ENCODE results near the gene PPP5C.

PPP5C gene

GRCh38 chr19:46410205-46411087 lies 63.6 kb downstream of the PPP5C start:
- no peak for TF ChIP-seq EZH2phosphoT487 (IDR thresholded peaks at IDR 0.05; ENCODE audit: borderline replicate concordance)
- TF ChIP-seq, protein P1, sequence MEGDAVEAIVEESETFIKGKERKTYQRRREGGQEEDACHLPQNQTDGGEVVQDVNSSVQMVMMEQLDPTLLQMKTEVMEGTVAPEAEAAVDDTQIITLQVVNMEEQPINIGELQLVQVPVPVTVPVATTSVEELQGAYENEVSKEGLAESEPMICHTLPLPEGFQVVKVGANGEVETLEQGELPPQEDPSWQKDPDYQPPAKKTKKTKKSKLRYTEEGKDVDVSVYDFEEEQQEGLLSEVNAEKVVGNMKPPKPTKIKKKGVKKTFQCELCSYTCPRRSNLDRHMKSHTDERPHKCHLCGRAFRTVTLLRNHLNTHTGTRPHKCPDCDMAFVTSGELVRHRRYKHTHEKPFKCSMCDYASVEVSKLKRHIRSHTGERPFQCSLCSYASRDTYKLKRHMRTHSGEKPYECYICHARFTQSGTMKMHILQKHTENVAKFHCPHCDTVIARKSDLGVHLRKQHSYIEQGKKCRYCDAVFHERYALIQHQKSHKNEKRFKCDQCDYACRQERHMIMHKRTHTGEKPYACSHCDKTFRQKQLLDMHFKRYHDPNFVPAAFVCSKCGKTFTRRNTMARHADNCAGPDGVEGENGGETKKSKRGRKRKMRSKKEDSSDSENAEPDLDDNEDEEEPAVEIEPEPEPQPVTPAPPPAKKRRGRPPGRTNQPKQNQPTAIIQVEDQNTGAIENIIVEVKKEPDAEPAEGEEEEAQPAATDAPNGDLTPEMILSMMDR (conservative IDR thresholded peaks at IDR 0.05; ENCODE audit: low read length) = no peak
- no peaks in the 10 kb centered on the region for H3K9me3 ChIP-seq (ENCODE audit: insufficient read depth, low read depth, low read length)
- no peaks in the 10 kb centered on the region for H3F3A ChIP-seq (ENCODE audit: low read depth)
- no peaks in the 10 kb centered on the region for H3K36me3 ChIP-seq (ENCODE audit: insufficient read depth, low read length)
- H3K79me2 ChIP-seq (ENCODE audit: insufficient read depth, low read length) = no peaks in the 10 kb centered on the region
- H3K9me2 ChIP-seq (replicated peaks; ENCODE audit: low read depth, low read length) = no peaks in the 10 kb centered on the region
- H3K4me3 ChIP-seq (ENCODE audit: low read length, poor library complexity, severe bottlenecking) = no peak overlapping the region
- H3K4me1 ChIP-seq (ENCODE audit: insufficient read depth, low read length, poor library complexity, severe bottlenecking) = no peaks in the 10 kb centered on the region
- no peak overlapping the region for H2AFZ ChIP-seq (ENCODE audit: low read length)
- H3K4me2 ChIP-seq (ENCODE audit: low read depth, low read length, poor library complexity, severe bottlenecking) = no peak overlapping the region
- H4K20me1 ChIP-seq (ENCODE audit: insufficient read depth, low read length, poor library complexity, severe bottlenecking) = no peaks in the 10 kb centered on the region
- no peak overlapping the region for H3K9ac ChIP-seq (ENCODE audit: low read depth, low read length, poor library complexity, severe bottlenecking)
- H3K27me3 ChIP-seq (ENCODE audit: insufficient read depth, low read length, poor library complexity, severe bottlenecking) = no peaks in the 10 kb centered on the region

DNA sequence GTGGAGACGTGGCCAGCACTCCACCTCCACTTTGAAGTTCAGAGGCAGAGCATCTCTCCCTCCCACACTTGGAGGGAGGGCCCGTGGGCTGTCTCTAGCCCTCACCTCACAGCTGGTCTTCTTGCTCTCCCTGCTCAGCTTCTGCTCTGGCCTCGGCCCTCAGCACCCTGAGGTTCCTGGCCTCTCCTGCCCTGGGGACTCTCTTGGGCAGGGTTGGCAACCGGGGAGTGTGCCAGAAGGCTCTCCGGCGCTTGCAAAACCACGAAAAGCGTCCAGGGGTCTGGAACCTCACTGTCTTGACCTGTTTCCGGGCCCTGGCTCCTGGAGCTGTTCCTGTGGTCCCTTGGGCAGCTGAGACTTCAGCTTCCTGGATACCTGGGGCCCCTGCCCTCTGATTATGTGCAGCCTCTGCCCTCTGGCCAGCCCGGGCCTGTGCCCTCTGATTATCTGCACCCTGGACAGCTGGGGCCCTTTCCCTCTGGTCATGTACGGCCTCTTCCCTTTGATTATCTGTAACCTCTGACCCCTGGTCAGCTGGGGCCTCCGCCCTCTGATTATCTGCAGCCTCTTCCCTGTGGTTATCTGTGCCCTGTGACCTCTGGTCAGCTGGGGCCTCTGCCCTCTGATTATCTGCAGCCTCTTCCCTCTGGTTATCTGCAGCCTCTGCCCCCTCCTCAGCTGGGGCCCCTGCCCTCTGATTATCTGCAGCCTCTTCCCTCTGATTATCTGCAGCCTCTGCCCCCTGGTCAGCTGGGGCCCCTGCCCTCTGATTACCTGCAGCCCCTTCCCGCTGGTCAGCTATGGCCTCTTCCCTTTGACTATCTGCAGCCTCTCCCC lies 64.4 kb downstream of the PPP5C start:
- H3K9ac ChIP-seq (ENCODE audit: low read depth, low read length, poor library complexity, severe bottlenecking) = no peak overlapping the region
- no peak overlapping the region for H3K4me3 ChIP-seq (ENCODE audit: low read length, poor library complexity, severe bottlenecking)
- H3K36me3 ChIP-seq (ENCODE audit: insufficient read depth, low read length) = no peaks in the 10 kb centered on the region

DNA sequence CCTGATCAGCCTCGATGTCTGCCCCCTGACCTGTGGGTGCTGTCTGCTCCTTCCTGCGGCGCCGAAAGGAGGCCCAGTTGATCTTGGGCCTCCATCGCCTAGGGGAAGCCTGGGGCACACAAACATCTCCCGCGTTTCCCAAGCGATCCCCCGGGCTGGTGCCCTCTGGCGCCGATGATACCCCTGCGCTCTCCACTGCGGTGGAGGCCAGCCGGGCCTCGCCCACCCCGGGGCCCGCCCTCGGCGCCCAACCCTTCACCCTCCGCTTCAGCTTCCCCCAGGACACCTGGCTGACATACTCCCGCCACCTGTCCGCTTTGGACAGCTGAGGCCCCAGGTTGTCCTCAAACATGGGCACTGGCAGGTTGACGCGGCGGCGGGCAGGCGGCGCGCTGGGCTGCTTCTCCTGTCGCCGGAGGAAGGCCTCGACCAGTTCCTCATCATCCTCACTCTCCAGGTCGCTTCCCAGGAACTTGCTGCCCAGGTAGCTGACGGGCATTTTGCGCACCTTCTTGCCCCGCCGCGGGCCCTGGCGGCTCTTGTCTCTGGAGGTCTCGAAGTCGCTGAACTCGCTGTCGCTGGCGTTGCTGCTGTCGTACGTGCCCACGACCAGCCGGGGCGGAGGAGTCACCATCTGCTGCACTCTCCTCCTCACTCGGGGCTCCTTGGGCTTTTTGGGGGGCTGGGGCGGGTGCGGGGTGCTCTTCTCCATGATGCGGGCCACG lies 65.2 kb downstream of the PPP5C start:
- Histone ChIP-seq H2AFZ (ENCODE audit: low read length) (no peak overlapping the region), H3K4me1 (ENCODE audit: insufficient read depth, low read length, poor library complexity, severe bottlenecking) (peaks cover 4% of the 10 kb centered on the region), H3K27me3 (ENCODE audit: insufficient read depth, low read length, poor library complexity, severe bottlenecking) (no peaks in the 10 kb centered on the region), H3K9me2 (replicated peaks; ENCODE audit: low read depth, low read length) (no peaks in the 10 kb centered on the region), H3K4me3 (ENCODE audit: low read length, poor library complexity, severe bottlenecking) (no peak overlapping the region), H3K9me3 (ENCODE audit: insufficient read depth, low read depth, low read length) (no peaks in the 10 kb centered on the region), H4K20me1 (ENCODE audit: insufficient read depth, low read length, poor library complexity, severe bottlenecking) (no peaks in the 10 kb centered on the region), H3K79me2 (ENCODE audit: insufficient read depth, low read length) (no peaks in the 10 kb centered on the region), H3F3A (ENCODE audit: low read depth) (no peaks in the 10 kb centered on the region), H3K4me2 (ENCODE audit: low read depth, low read length, poor library complexity, severe bottlenecking) (no peak overlapping the region), H3K36me3 (ENCODE audit: insufficient read depth, low read length) (no peaks in the 10 kb centered on the region), H3K9ac (ENCODE audit: low read depth, low read length, poor library complexity, severe bottlenecking) (no peak overlapping the region)
- TF ChIP-seq, protein P1 (conservative IDR thresholded peaks at IDR 0.05; ENCODE audit: low read length) = no peak
- no peak for TF ChIP-seq EZH2phosphoT487 (IDR thresholded peaks at IDR 0.05; ENCODE audit: borderline replicate concordance)

More for the DNA sequence above, 64.4 kb downstream of the PPP5C start:
- Histone ChIP-seq H3K27me3 (ENCODE audit: insufficient read depth, low read length, poor library complexity, severe bottlenecking) (no peaks in the 10 kb centered on the region), H3K9me3 (ENCODE audit: insufficient read depth, low read depth, low read length) (no peaks in the 10 kb centered on the region), H3K4me2 (ENCODE audit: low read depth, low read length, poor library complexity, severe bottlenecking) (no peak overlapping the region), H4K20me1 (ENCODE audit: insufficient read depth, low read length, poor library complexity, severe bottlenecking) (no peaks in the 10 kb centered on the region), H3K79me2 (ENCODE audit: insufficient read depth, low read length) (no peaks in the 10 kb centered on the region), H3K4me1 (ENCODE audit: insufficient read depth, low read length, poor library complexity, severe bottlenecking) (no peaks in the 10 kb centered on the region), H3F3A (ENCODE audit: low read depth) (no peaks in the 10 kb centered on the region), H3K9me2 (replicated peaks; ENCODE audit: low read depth, low read length) (no peaks in the 10 kb centered on the region), H2AFZ (ENCODE audit: low read length) (no peak overlapping the region)
- TF ChIP-seq EZH2phosphoT487 (IDR thresholded peaks at IDR 0.05; ENCODE audit: borderline replicate concordance) = no peak
- TF ChIP-seq, protein P1 (conservative IDR thresholded peaks at IDR 0.05; ENCODE audit: low read length) = no peak
